Myocyte (in vitro differentiated cells): Measurements from ENCODE around the gene STAP2. TPM values are rescaled to one million over a fixed set of nuclear protein-coding genes. Genes with fewer than 3 reads are reported as not detected.
"Not testable (repeated sequence)": the region's sequence is repeated elsewhere in the genome, so short reads cannot be mapped to it uniquely, and the experiment has no call there.

Source experiments
- DNase-seq: peaks from one replicate; pipeline ENCODE4 v3.0.0-alpha.2; 2012; ENCODE audit warnings: low read depth
- total RNA-seq: library from RNA; depleted of rRNA; stranded (reverse); fragments of >200 nt; gene quantifications from 2 replicates; pipeline ENCODE4 v1.2.3, GENCODE V29; 2014

STAP2 gene
- total RNA-seq, 1 donor from 2014 or later = 4.5 TPM

DNA sequence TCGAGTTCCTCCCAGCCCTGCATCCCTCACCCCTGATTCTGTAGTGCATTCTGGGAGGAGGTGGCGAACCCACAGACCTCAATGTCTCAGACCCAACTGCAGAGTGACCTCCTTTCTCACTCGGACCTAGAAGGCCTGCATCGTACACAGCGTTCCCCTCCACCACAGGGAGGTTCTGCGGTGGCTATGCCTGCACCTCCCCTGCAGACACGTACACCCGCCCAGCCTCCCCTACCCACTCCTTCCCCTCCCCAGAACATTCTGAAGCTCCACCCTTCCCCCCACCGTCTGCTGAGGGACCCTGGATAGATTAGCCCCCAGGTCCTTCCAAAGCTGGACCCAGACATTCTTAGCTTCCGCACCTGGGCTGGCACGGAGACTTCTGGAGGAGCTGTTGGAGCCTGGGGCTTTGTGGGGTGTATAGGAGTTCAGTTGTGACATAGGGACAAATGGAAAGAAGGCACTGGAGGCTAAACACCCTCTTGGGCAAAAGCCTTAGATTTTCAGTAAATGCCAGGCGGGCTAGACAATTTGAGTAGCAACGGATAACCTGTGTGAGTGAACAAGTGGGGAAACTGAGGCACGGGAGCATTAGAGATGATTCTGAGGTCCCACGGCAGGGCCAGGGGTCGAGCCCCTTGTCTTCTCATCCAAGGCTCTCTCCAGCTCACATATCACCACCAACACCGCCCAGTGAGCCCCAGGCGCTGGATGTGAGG, 34.6 kb downstream of the STAP2 start:
- DNase-seq = no peak

DNA sequence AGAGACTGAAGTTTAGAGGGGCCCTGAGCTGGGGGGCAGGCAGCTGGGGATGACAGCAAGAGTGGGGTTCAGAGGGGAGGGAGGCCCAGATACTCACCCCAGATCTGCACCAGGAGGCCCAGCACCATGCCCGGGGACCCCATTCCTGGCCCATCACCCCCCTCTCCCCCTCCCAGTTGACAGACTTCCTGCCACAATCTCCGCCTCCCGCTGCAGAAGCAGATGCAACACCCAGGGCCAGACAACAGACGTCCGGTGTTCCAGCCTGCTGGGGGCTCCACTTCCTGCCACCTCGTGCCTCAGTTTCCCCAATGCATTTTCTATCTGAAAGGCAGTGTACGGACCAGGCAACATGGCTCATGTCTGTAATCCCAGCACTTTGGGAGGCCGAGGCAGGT, 36.4 kb downstream of the STAP2 start, which contains the start of gene TMIGD2:
TSS of gene TMIGD2 (minus strand) at position 147 of the 398 bp plus-strand sequence. CDS start at position 143, 4 bp downstream.
- no peak for DNase-seq

DNA sequence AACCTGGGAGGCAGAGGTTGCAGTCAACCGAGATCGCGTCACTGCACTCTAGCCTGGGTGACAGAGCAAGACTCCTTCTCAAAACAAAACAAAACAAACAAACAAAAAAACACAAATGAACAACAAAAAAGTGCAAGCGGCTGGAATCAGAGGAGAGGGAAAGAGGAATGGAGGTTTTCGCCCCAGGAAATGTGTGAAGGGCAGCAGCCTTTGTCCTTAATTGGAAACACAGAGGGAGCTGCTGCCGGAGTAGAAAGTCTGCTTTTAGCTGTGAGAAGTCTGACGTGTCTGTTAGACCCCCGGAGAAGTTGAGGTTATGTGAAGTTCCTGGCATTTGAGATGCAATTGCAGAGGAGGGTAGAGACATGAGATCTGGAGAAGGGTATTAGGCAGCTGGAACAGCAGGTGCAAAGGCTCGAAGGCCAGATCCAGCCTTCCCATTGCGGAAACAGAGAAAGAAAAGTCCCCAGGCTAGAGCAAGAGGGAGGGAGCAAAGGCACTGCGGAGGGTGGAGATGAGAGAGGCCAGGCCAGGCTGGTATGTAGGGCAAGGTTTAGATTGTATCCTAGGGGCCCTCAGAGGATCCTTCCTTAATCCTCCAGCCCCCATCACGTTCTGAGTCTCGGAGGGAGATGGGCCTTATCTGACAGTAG, 36.9 kb downstream of the STAP2 start:
- DNase-seq = peak; percentile 44

DNA sequence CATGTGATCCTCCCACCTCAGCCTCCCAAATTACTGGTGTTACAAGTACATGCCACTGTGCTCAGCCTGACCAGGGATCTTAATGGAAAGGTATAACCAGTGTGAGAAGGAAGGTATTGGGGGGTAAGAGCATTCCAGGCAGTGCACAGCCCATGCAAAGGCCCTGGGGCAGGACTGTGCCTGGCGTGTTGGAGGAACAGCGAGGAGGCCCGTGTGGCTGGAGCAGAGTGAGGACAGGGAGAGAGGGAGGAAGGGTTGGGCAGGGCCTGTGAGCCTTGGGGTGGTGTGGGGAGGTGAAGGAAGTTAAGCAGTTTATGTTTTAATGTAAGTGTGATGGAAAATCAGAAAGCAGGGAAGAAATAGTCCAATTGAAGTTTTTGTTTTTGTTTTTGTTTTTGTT, 38.0 kb downstream of the STAP2 start:
- DNase-seq = no peak

DNA sequence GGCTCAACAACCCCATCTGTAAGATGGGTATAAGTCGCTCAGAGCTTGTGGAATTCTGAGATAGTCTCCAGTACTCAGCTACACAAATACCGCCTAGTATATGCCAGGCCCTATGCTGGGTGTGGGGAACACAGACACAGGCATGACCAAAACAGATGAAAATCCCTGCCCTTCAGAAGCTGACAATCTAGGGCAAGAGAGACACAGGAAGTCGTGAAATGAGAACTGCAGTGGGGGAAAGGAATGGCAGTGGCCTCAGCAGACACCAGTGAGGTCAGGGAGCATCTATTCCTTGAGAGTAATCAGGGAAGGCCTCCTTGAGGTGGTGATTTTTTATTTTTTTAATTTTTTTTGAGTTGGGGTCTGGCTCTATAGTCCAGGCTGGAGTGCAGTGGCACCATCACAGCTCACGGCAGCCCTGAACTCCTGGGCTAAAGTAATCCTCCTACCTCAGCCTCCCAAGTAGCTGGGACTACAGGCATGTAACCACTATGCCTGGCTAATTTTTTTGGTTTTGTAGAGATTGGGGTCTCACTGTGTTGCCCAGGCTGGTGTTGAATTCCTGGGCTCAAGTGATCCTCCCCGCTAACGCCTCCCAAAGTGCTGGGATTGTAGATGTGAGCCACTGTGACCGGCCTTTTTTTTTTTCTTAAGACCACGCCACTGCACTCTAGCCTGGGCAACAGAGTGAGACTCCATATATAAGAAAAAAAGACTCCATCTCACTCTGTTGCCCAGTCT, 39.6 kb downstream of the STAP2 start:
- DNase-seq = no peak

DNA sequence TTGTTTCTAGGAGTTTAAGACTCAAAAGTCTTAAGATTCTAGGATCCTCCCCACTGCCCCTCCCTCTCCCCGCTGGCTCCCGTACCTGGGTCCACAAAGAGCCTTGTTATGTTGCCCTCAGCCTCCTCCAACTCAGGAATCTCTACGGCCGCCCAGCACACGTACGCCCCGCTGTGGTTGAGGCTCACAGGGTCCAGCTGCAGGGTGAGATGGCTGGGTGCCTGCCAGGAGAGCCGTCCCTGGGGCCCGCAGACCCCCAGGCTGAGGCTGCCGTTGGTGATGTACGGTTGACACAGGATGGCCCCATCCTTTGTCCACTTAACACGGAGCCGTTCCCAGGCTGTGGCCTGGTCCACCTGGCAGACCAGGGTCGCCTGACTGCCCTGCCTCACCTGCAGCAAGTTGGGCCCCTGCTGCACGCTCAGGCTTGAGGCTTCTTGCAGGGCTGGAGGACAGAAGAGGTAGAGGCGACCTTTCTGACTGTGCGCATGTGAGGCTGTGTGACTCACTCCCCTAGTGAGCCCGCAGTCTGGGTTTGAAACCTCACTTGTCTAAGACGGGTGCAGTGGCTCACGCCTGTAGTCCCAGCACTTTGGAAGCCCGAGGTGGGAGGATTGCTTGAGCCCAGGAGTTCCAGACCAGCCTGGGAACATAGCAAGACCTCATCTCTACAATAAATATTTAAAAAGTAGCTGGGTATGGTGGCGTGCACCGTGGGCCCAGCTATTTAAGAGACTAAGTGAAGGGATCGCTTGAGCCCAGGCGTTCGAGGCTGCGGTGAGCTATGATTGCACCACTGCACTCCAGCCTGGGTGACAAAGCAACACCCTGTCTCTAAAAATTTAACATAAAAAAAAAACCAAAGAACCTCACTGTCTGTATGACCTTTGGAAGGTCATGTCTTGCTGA, 40.5 kb downstream of the STAP2 start:
- DNase-seq = no peak

DNA sequence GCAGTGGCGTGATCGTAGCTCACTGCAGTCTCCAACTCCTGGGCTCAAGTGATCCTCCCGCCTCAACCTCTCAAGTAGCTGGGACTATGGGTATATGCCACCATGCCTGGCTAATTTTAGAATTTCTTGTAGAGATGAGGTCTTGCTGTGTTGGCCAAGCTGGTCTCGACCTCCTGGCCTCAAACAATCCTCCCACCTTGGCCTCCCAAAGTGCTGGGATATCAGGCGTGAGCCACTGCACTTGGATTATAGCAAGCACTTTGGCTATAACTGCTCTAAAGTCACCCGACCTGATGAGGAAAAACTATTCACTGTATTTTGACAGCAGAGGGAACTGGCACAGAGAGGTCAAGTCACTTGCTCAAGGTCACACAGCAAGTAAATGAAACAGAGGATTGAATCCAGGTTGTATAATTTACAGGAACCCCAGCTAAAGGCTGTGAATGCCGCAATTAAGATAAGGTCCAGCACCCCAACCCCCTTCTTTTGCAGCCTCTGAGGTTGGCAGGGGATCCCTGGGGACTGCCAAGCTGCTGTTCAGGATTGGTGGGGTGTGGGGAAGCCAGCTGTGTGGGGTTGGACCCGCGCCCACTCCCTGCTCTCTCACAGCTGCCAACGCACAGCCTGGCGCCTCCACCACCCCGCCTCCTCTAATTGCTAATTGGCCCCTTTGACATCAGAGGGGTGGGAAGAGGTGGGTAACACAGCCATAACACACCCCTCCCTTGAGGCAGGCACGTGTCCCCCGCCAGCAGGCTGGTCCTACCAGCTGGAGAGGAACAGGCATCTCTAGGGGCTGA, 42.5 kb downstream of the STAP2 start:
- peak; percentile 82 for DNase-seq

DNA sequence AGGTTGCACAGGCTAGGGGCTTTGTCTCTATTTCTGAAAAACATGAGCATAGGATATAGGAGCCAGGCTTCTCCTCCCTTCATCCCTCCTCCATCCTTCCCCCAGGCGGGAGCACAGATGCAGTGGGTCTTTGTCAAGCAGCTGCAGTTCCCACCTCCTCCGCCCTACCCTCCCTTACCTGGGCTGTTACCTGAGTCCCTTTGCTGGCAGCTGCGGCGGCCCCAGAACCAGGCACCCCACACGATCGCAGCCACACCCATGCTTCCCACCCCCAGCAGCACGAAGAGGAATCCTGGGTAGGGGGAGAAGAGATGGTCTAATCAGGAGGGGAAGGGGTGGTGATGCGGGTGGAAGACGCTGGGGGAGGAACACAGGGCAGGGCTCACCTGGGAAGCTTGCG, 44.2 kb downstream of the STAP2 start:
- DNase-seq = no peak

DNA sequence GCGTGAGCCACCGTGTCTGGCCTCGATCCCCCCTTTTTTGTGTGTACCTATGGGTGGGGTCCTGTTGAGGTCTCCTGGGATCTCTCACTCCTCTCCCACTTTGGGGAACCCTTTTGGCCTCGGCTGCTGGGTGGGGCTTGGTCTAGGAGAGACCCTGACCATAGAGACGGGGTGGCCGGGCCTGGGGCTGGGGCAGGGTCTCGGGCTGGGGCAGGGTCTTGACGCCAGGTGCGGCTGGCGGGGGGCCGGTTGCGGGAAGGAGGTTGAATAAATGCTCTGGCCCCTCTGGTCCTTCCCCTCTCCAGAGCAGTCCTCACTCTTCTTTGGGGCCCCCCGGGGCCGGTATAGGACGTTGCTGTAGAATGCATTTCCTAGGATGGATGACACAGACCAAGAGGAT, 46.1 kb downstream of the STAP2 start:
- no peak for DNase-seq

DNA sequence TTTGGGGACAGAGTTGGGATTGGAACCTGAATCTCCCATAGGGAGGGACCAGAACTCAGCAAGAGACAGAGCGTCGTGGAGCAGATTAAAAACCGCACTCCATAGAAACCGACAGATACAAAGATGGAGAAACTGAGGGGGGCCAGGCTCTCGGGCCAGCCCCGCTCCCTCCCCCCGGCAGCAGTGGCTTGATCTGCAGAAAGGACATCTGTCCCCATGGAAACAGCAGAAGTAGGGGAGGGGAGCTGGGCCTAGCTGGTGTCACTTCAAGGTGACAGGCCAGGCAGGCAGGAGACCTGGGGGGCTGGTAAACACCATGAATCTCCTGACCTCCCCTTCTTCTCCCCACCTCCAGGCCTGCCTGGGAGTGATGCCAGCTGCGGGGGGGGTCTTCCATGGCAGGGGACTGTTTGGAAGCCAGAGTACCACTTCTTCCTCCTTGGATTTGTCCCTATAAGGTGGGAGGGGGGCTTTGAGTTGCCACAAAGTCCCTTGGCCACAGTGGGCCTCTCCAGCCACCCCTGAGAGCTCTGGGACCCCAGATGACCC, 47.4 kb downstream of the STAP2 start:
- DNase-seq = no peak

DNA sequence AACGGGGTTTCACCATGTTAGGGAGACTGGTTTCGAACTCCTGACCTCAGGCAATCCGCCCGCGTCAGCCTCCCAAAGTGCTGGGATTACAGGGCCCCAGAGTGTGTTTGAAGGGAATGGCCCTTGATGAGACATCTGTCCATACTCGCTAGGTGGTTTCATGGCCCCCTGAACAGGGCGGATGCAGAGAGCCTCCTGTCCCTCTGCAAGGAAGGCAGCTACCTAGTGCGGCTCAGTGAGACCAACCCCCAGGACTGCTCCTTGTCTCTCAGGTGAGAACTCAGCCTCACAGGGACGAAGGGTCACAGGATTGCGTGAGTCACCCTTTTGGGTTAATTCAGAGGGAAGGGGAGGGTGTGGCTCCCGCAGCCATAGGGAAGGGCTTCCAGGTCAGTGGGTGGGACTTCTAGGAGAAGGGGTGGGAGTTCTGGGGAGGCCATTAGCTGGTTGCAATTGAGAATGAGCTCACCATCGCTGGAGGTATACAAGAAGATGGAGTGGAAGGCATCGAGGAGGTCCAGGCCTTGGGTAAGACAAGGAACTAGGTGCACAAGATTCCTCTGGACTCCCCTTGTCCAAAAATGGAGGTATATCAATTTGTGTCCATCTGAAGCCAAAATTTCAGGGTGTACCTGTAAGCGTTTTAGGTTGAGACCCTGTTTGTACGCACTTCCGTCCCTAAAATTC, 50.4 kb downstream of the STAP2 start:
- no peak for DNase-seq

DNA sequence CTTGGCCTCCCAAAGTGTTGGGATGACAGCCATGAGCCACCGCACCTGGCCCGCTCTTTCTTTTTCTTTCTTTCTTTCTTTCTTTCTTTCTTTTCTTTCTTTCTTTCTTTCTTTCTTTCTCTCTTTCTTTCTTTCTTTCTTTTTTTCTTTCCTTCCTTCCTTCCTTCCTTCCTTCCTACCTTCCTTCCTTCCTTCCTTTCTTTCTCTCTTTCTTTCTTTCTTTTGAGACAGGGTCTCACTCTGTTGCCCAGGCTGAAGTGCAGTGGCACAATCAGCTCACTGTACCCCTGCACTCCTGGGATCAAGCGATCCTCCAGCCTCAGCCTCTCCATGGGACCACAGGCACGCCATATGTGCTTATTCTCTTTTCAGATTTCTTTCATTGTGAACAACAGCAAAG, 52.5 kb downstream of the STAP2 start:
- DNase-seq = not testable (repeated sequence)

DNA sequence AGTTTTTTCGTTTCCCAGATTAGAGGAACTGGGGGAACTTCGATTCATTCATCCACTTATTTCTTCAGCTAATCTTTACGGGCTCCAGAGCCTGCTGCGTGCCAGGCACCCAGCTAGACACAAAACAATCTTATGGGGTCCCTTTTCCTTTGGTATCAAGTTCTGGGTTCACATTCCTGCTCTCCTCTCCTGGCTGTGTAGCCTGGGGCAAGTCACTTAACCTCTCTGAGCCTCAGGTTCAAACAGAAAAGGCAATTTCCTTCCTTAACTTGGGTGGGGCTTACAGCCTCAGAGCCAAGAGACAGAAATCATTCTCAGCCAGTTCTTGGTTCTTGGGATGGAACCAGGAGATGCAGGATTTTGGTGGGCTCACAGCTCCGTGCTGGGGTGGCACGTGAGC, 53.7 kb downstream of the STAP2 start:
- no peak for DNase-seq

DNA sequence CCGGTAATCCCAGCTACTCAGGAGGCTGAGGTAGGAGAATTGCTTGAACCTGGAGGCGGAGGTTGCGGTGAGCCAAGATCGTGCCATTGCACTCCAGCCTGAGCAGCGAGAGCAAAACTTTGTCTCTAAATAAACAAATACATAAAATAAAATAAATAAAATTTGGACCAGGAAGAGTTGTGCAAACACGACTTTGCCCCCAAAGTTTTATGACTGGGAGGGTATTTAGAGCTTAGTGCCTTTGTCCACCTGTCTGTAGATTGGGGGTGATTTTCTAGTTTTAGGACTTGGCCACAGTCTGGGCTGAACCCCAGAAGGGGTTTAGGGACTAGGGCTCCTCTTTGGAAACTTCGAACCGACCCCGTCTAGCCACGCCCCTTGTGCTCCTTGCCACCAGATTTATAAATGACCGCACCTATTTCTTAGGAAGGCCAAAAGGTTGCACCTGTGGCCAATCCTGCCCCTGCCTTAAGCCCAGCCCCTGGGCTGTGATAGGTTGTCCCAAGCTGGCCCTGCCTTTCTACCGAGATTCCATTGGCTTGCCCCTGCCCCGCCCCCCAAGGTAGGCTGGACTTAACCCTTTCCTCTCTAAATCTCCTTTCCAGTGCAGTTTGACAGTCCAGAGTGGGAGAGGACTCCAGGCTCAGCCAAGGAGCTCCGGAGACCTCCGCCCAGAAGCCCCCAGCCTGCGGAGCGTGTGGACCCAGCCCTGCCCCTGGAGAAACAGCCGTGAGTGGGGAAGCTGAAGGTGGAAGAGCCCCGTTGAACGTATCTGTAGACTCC, 54.3 kb downstream of the STAP2 start:
- DNase-seq = peak; percentile 68

DNA sequence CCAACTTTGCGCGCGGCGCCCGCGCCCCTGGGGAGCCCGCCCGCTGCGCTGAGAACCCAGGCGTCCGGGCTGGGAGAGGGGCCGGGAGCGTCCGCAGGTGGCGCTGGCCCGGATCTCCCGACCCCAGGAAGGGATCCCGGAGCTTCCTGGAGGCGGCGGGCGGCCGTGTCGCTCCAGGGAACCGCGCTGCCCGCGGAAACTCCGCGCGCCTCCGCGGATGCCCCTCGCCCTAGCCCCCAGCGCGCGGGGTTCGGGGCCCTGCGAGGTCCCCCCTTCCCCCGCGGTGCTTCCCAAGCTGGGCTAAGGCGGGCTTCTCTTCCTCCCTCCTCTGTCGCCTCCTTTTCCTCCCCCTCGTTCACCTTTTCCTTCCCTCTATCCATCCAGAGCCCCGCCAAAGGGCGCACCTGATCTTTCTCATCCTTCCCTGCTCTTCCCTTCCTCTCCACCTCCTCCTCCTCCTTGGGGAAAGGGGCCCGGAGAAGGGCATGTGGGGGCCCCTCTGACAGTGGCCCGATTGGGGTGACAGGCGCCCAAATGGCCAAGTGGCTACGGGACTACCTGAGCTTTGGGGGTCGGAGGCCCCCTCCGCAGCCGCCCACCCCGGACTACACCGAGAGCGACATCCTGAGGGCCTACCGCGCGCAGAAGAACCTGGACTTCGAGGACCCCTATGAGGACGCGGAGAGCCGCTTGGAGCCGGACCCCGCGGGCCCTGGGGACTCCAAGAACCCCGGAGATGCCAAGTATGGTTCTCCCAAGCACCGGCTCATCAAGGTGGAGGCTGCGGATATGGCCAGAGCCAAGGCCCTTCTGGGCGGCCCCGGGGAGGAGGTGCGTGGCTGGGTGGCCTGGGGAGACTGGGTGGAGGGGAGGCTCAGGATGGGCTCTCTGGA, 58.9 kb downstream of the STAP2 start:
- no peak for DNase-seq

DNA sequence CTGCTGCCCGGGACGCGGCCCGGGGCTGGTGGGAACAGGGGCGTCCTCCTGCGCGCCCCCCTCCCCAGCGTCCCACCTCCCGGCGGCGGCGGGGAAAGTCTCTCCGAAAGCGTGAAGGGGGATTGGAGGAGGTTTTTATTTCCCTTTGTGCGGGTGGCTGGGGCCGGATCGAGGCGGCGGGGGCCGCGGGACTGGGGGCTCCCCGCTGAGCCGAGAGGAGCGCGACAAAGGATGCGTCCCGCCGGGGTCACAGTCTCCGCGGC, 59.4 kb downstream of the STAP2 start:
- DNase-seq = no peak

DNA sequence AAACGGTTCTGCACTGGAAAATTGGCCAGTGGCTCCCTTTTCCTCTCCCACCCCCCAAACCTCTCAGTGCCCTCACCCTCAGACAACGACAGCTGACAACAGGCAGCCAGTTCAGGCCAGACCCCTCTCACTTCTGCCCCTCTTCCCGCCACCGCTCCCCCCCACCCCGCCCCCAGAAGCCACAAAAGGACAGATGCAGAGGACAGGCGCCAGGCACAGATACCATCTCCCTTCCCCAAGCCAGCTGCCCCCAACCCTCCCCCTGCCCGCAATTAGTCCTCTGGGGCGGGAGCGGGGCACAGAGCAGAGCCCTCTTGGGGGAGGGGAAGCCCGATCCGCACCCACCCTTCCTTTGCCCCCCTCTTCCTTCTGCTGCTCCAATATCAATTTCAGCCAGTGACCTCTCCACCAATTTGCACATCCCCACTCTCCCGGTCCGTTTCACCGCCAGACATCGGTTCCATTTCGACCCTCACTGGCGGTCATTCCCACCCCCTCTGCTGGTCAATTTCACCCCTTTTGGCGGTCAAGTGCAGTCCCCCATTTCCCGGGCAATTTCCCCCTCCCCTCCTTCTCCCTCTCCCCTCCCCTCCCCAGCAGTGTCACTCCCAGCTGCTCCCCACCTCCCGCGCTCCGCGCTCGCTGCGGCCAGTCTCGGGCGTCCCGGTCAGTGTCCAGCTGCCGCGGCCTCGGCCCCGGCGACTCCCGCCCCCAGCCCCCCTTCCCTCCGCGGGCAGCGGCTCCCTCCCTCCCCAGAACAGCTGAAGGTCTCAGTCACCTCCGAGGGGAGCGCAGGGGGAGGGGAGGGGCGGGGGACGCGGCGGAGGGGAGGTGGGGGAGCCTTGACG, 60.0 kb downstream of the STAP2 start, which contains the start of gene SHD:
TSS of gene SHD (plus strand) at position 848 of the 848 bp plus-strand sequence. CDS start 798 bp downstream, outside the sequence.
- DNase-seq = peak; percentile 97
